Measurements from ENCODE around the gene CST8.

The CST8 gene

GRCh38 chr20:23476015-23476754 is 14.7 kb upstream of the CST8 start:
- DNase-seq: no peak

- no peak for DNase-seq
Measured at GRCh38 chr20:23477223-23477622, 13.7 kb upstream of the CST8 start.

- no peak for DNase-seq
Measured at GRCh38 chr20:23479043-23479442, 11.9 kb upstream of the CST8 start.

GRCh38 chr20:23482138-23482537 is 8.8 kb upstream of the CST8 start:
- no peak for DNase-seq

GRCh38 chr20:23484081-23484480 is 6.8 kb upstream of the CST8 start:
- no peak for DNase-seq

GRCh38 chr20:23488470-23488869 is 2.4 kb upstream of the CST8 start:
- no peak for DNase-seq

GRCh38 chr20:23488996-23489395 is 1.9 kb upstream of the CST8 start:
- no peak for DNase-seq

- no peak for DNase-seq
Measured at GRCh38 chr20:23492292-23492691, 1.4 kb downstream of the CST8 start.

- DNase-seq: no peak
Measured at GRCh38 chr20:23493172-23493772, 2.4 kb downstream of the CST8 start.

GRCh38 chr20:23497536-23497935 is 6.6 kb downstream of the CST8 start:
- no peak for DNase-seq

GRCh38 chr20:23501926-23502325 is 11.0 kb downstream of the CST8 start:
- no peak for DNase-seq

- DNase-seq: no peak
Measured at GRCh38 chr20:23503649-23504048, 12.7 kb downstream of the CST8 start.

GRCh38 chr20:23507346-23507745 is 16.4 kb downstream of the CST8 start:
- DNase-seq: no peak

GRCh38 chr20:23508449-23509229 is 17.7 kb downstream of the CST8 start:
- DNase-seq: no peak

- DNase-seq: no peak
Measured at GRCh38 chr20:23509247-23509913, 18.5 kb downstream of the CST8 start.

GRCh38 chr20:23510000-23510590 is 19.2 kb downstream of the CST8 start:
- no peak for DNase-seq

- no peak for DNase-seq
Measured at GRCh38 chr20:23513164-23513563, 22.2 kb downstream of the CST8 start.

- DNase-seq: no peak
Measured at GRCh38 chr20:23514848-23515247, 23.9 kb downstream of the CST8 start.

GRCh38 chr20:23515250-23515939 is 24.5 kb downstream of the CST8 start:
- no peak for DNase-seq

- no peak for DNase-seq
Measured at GRCh38 chr20:23517719-23518118, 26.8 kb downstream of the CST8 start.

- DNase-seq: no peak
Measured at GRCh38 chr20:23519556-23519955, 28.6 kb downstream of the CST8 start.

- DNase-seq: no peak
Measured at GRCh38 chr20:23520185-23520584, 29.3 kb downstream of the CST8 start.
